Panc1 (cell line): ENCODE data around the gene SPRTN.

Experiments used
- CTCF ChIP-seq: fragments of 450-650 bp; IDR thresholded peaks from 2 replicates; pipeline ENCODE4 v1.5.1; 2017; ENCODE audit warnings: mild to moderate bottlenecking
- POLR2AphosphoS5 ChIP-seq: IDR thresholded peaks from 2 replicates; pipeline ENCODE4 v1.6.1; 2012; ENCODE audit warnings: mild to moderate bottlenecking, low read depth, low read length, moderate library complexity
- TCF7L2 ChIP-seq: IDR thresholded peaks from 2 replicates; pipeline ENCODE4 v1.6.1; 2011; ENCODE audit warnings: mild to moderate bottlenecking, low read depth, low read length, inconsistent platforms
- TF ChIP-seq, protein P1 (sequence below), 2 experiments: IDR thresholded peaks; 2 replicates each; pipeline ENCODE4 v1.6.1; 2011 to 2012; ENCODE audit warnings: low read depth in 2 of 2, control low read depth in 1 of 2, low read length in 1 of 2, mild to moderate bottlenecking in 1 of 2, moderate library complexity in 1 of 2; ENCODE audit not compliant: insufficient read depth in 1 of 2

DNA sequence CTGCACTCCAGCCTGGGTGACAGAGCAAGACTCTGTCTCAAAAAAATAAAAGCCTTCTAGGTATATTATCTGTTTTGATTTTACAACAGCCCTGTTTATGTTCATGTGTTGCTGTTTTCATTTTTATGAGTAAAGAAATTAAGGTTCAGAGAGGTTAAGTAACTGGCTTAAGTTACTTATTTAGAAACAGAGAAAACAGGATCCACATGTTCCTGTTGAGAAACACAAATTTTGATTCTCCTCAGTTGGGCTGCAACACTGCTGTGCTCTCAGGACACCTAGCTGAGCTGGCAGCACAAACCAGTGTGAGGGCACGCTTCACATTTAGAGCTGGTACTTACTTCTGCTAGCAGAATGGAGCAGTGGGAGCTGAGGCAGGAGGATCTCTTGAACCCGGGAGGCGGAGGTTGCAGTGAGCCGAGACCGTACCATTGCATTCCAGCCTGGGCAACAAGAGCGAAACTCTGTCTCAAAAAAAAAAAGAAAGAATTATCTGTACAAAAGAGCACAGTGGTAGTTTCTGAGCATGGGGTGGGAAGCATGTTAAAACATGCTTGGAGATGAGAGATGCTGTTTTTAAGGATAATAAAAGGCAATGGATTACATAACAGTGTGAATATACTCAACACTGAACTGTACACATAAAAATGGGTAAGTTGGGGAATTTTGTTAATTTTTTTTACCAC is 2.4 kb downstream of the SPRTN start:
- TF ChIP-seq POLR2AphosphoS5: no peak
- no peak for TF ChIP-seq CTCF
- no peak for TF ChIP-seq TCF7L2
- TF ChIP-seq, protein P1, sequence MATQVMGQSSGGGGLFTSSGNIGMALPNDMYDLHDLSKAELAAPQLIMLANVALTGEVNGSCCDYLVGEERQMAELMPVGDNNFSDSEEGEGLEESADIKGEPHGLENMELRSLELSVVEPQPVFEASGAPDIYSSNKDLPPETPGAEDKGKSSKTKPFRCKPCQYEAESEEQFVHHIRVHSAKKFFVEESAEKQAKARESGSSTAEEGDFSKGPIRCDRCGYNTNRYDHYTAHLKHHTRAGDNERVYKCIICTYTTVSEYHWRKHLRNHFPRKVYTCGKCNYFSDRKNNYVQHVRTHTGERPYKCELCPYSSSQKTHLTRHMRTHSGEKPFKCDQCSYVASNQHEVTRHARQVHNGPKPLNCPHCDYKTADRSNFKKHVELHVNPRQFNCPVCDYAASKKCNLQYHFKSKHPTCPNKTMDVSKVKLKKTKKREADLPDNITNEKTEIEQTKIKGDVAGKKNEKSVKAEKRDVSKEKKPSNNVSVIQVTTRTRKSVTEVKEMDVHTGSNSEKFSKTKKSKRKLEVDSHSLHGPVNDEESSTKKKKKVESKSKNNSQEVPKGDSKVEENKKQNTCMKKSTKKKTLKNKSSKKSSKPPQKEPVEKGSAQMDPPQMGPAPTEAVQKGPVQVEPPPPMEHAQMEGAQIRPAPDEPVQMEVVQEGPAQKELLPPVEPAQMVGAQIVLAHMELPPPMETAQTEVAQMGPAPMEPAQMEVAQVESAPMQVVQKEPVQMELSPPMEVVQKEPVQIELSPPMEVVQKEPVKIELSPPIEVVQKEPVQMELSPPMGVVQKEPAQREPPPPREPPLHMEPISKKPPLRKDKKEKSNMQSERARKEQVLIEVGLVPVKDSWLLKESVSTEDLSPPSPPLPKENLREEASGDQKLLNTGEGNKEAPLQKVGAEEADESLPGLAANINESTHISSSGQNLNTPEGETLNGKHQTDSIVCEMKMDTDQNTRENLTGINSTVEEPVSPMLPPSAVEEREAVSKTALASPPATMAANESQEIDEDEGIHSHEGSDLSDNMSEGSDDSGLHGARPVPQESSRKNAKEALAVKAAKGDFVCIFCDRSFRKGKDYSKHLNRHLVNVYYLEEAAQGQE (IDR thresholded peaks at IDR 0.05; ENCODE audit: insufficient read depth in 1 of 2, low read depth in 2 of 2, low read length in 1 of 2): no peak
